Bronchial epithelial cell (primary cell): ENCODE results near the gene MBNL2. TPM values are rescaled to one million over a fixed set of nuclear protein-coding genes. Genes with fewer than 3 reads are reported as not detected.

Experiments
- DNase-seq: peaks from one replicate; pipeline ENCODE4 v3.0.0-alpha.2; 2010; ENCODE audit warnings: low read depth
- FAIRE-seq: peaks from 2 replicates; lab custom pipeline; 2011; peaks lifted over from hg19 to GRCh38; lab: Jason Lieb, UNC
- H3K27me3 ChIP-seq: 2 replicates; pipeline ENCODE4 v1.5.1; 2011; ENCODE audit warnings: low read length; ENCODE audit not compliant: control insufficient read depth, insufficient read depth
- H3K36me3 ChIP-seq: 2 replicates; pipeline ENCODE4 v1.5.1; 2011; ENCODE audit warnings: low read length; ENCODE audit not compliant: control insufficient read depth, insufficient read depth
- H3K4me3 ChIP-seq: 2 replicates; pipeline ENCODE4 v1.5.1; 2011; ENCODE audit warnings: mild to moderate bottlenecking, low read depth, low read length, control low read depth
- total RNA-seq: library from RNA; depleted of rRNA; stranded (reverse); fragments of >200 nt; gene quantifications from 2 replicates; pipeline ENCODE4 v1.2.1, GENCODE V29; 2014
- TF ChIP-seq, protein P1 (sequence below): IDR thresholded peaks from 2 replicates; pipeline ENCODE4 v1.5.1; 2011; ENCODE audit warnings: mild to moderate bottlenecking, moderate library complexity, low read length, control low read depth, inconsistent platforms; ENCODE audit not compliant: insufficient read depth, severe bottlenecking

Gene MBNL2
- total RNA-seq, 1 donor from 2014 or later: 12.4 TPM

DNA sequence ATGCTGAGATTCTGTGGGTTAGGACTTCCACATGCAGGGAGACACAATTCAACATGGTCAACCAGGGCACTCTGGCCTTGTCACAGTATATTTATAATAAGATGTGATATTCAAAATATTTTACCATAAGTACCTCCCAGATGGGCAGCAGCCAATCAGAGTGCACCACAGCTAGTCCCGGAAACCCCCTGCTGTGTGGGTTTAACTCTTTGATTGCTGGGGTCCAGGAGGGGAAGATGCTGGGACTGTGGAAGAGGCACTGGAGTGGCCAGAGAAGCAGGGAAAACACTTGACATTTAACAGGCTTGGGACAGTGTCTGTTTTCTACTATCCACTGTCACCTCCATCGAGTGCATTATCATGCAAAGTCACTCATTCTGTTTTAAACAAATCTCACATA, 99.0 kb downstream of the MBNL2 start:
- no peaks in the 10 kb centered on the region for H3K27me3 ChIP-seq
- no peak for DNase-seq
- FAIRE-seq: no peak
- H3K36me3 ChIP-seq: no peaks in the 10 kb centered on the region
- no peak overlapping the region for H3K4me3 ChIP-seq
- TF ChIP-seq, protein P1, sequence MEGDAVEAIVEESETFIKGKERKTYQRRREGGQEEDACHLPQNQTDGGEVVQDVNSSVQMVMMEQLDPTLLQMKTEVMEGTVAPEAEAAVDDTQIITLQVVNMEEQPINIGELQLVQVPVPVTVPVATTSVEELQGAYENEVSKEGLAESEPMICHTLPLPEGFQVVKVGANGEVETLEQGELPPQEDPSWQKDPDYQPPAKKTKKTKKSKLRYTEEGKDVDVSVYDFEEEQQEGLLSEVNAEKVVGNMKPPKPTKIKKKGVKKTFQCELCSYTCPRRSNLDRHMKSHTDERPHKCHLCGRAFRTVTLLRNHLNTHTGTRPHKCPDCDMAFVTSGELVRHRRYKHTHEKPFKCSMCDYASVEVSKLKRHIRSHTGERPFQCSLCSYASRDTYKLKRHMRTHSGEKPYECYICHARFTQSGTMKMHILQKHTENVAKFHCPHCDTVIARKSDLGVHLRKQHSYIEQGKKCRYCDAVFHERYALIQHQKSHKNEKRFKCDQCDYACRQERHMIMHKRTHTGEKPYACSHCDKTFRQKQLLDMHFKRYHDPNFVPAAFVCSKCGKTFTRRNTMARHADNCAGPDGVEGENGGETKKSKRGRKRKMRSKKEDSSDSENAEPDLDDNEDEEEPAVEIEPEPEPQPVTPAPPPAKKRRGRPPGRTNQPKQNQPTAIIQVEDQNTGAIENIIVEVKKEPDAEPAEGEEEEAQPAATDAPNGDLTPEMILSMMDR: no peak

DNA sequence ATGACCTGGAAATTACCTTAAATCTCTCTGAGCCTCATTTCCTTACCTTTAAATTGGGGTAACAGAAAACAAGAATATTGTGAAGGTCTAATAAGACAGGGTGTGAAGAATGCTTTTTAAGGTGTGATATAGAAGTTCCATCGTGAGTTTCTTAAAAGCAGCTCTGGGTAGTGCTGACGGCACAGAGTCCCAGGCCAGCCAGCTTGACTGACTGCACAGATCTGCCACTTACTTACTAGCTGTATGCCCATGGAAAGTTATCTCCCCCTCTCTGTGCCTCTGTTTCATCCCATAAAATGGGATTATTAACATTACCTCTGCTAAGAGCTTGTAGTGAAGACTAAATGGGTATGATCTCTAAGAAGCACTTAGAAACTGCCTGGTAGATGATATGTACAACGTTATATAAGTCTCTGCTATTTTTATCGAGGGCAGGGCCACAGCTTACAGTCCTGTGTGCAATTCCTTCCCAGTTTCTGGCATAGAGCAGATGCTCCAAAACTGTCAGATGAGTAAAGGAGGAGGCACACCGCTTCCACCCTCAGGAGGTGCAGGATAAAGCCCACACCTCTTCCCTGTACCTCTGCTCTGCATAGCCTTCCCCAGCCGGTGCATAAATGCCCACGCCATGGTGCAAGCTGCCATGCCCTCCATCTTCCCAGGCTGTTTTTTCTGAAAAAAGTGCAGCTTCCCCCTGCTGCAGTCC, 99.6 kb downstream of the MBNL2 start:
- Histone ChIP-seq H3K36me3 (no peaks in the 10 kb centered on the region), H3K27me3 (no peaks in the 10 kb centered on the region), H3K4me3 (no peak overlapping the region)
- TF ChIP-seq, protein P1: no peak
- no peak for DNase-seq
- no peak for FAIRE-seq

DNA sequence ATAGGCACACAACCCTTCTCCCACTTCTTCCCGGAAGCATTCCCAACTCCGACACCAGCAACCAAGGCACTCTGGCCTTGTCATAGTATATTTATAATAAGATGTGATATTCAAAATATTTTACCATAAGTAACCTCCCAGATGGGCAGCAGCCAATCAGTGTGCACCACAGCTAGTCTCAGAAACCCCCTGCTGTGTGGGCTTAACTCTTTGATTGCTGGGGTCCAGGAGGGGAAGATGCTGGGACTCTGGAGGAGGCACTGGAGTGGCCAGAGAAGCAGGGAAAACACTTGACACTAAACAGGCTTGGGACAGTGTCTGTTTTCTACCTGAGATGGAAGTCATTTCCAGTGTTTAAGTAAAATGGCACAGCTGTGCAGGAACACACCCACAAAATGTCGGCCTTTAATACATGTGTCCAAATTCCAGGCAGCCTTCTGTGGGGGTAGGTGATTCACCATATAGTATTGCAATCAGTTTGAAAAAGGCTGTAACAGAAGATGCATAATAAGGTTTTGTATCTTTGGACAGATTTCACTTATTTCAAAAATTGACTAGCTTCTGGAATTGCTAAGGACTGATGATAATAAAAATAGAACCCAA, 100.7 kb downstream of the MBNL2 start:
- Histone ChIP-seq H3K4me3 (no peak overlapping the region), H3K27me3 (no peaks in the 10 kb centered on the region), H3K36me3 (no peaks in the 10 kb centered on the region)
- DNase-seq: no peak
- TF ChIP-seq, protein P1: no peak
- no peak for FAIRE-seq

DNA sequence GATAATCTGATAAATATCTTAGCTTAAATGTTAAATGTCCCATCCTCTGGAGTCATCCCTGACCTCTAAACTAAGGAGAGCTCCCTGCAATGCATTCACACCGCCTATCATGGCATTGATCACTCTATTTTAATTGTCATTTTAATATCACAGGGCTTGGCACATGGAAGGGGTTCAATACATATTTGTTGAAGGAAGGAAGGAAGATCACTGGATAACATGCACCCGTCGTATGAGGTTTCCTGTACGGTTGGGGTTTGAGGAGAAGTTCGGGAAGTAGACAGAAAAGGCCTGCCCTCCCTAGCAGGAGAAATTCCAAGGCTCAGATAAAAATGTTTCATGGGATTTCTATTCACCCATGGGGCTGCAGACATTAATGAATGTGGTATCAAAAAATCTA, 102.0 kb downstream of the MBNL2 start:
- Histone ChIP-seq H3K36me3 (no peaks in the 10 kb centered on the region), H3K27me3 (no peaks in the 10 kb centered on the region), H3K4me3 (no peak overlapping the region)
- FAIRE-seq (no peak), DNase-seq (no peak)
- TF ChIP-seq, protein P1: no peak

DNA sequence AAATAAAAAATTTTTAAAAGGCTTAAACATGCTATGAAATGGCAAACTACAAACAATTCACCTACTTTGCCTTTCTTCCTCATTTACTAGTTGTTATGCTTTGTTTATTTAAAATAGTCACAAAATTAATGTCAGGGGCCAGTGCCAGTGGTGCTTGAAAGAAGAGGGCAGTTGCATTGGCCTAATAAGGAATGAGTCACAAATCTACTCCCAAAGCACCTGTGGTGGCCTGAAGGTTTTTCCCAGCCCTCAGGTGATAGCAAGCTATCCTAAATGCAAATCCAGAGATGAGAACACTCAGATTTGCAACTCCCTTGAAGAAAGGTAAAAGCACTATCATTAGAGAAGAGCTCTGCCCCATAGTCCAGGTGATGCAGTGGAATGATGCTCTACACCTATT, 103.6 kb downstream of the MBNL2 start:
- no peak overlapping the region for H3K4me3 ChIP-seq
- no peaks in the 10 kb centered on the region for H3K36me3 ChIP-seq
- FAIRE-seq (no peak), DNase-seq (no peak)
- TF ChIP-seq, protein P1: no peak
- no peaks in the 10 kb centered on the region for H3K27me3 ChIP-seq
